ENCODE data around the gene NEK3. TPM values are rescaled to one million over a fixed set of nuclear protein-coding genes. Genes with fewer than 3 reads are reported as not detected.
A peak's percentile ranks its signal among the peaks of the same experiment; 100 is the strongest.
"Not testable (repeated sequence)": the region's sequence is repeated elsewhere in the genome, so short reads cannot be mapped to it uniquely, and the experiment has no call there.

Gene NEK3
- 8.9 and 12.0 TPM in 2 replicates for total RNA-seq (2014; rRNA removed; shearing (Covaris generic))
- 8.8 and 11.1 TPM in 2 replicates for polyA plus RNA-seq (2016; fragmentation: Nextera tagmentation; extraction: Ambion mirVana)

- Histone ChIP-seq H3K27ac (peak within 1 kb of the TSS; percentile 66), H3K4me2 (ENCODE audit: unreplicated experiment) (peak within 1 kb of the TSS; percentile 82), H3K9me2 (ENCODE audit: insufficient read depth) (no peaks in the 10 kb centered on the region), H3K36me3 (ENCODE audit: low read depth) (no peaks in the 10 kb centered on the region), H3K9me3 (ENCODE audit: low read depth) (no peaks in the 10 kb centered on the region), H3K4me1 (ENCODE audit: insufficient read depth) (peaks cover 31% of the 10 kb centered on the region), H4K20me1 (ENCODE audit: insufficient read depth) (no peaks in the 10 kb centered on the region), H2AFZ (peak within 1 kb of the TSS; percentile 95), H3K79me2 (ENCODE audit: insufficient read depth) (peaks cover 13% of the 10 kb centered on the region; the same call in 1 of the 2 replicates), H3K27me3 (replicated peaks; ENCODE audit: insufficient read depth) (no peaks in the 10 kb centered on the region), H3K9ac (peak within 1 kb of the TSS; percentile 89), H3F3A (ENCODE audit: insufficient read depth) (peaks cover 29% of the 10 kb centered on the region; the same call in 1 of the 2 replicates), H3K4me3 (peak within 1 kb of the TSS; percentile 87)
- TF ChIP-seq EZH2 (IDR thresholded peaks at IDR 0.05; ENCODE audit: insufficient read depth, poor library complexity, severe bottlenecking) (no peak), EZH2phosphoT487 (IDR thresholded peaks at IDR 0.05; ENCODE audit: insufficient read depth, low read depth) (no peak)
- peak; percentile 84 for DNase-seq
- in situ Hi-C loops (cut with MboI), result no loop called here
- 4 to 5% methylated on average over 47 to 53 of the region's 74 CpGs for WGBS, 2 experiments (ENCODE audit: low coverage in 1 of 2, low lambda C conversion rate in 2 of 2, missing lambda C conversion rate in 2 of 2)
Measured at GRCh38 chr13:52159159-52159982, at the start of gene NEK3. TSS of gene NEK3 (minus strand) at chr13:52159597. CDS start at chr13:52156191, 3,406 bp downstream.

- H3K4me2 ChIP-seq (ENCODE audit: unreplicated experiment); H3K9me2 ChIP-seq (ENCODE audit: insufficient read depth); H3K4me3 ChIP-seq; H3K79me2 ChIP-seq (ENCODE audit: insufficient read depth); H4K20me1 ChIP-seq (ENCODE audit: insufficient read depth); DNase-seq; H3K4me1 ChIP-seq (ENCODE audit: insufficient read depth); H2AFZ ChIP-seq; H3K27ac ChIP-seq; H3K9me3 ChIP-seq (ENCODE audit: low read depth); H3K27me3 ChIP-seq (replicated peaks; ENCODE audit: insufficient read depth); H3K36me3 ChIP-seq (ENCODE audit: low read depth); H3K9ac ChIP-seq; H3F3A ChIP-seq (ENCODE audit: insufficient read depth); in situ Hi-C loops (cut with MboI): not testable (repeated sequence)
- WGBS, 2 experiments (ENCODE audit: low coverage in 1 of 2, low lambda C conversion rate in 2 of 2, missing lambda C conversion rate in 2 of 2), result 77 to 79% methylated on average over 6 of the region's 6 CpGs
Measured at GRCh38 chr13:52208384-52208783, 49.0 kb upstream of the NEK3 start.

GRCh38 chr13:52207896-52208295, 48.5 kb upstream of the NEK3 start:
- H3K4me3 ChIP-seq; in situ Hi-C loops (cut with MboI); H3K9me2 ChIP-seq (ENCODE audit: insufficient read depth); H3K4me1 ChIP-seq (ENCODE audit: insufficient read depth); H3K36me3 ChIP-seq (ENCODE audit: low read depth); H3K9me3 ChIP-seq (ENCODE audit: low read depth); H3K4me2 ChIP-seq (ENCODE audit: unreplicated experiment); DNase-seq; H3K79me2 ChIP-seq (ENCODE audit: insufficient read depth); H3F3A ChIP-seq (ENCODE audit: insufficient read depth); H2AFZ ChIP-seq; H3K27ac ChIP-seq; H4K20me1 ChIP-seq (ENCODE audit: insufficient read depth); H3K9ac ChIP-seq; H3K27me3 ChIP-seq (replicated peaks; ENCODE audit: insufficient read depth): not testable (repeated sequence)
- 79 to 89% methylated on average over 3 of the region's 3 CpGs for WGBS, 2 experiments (ENCODE audit: low coverage in 1 of 2, low lambda C conversion rate in 2 of 2, missing lambda C conversion rate in 2 of 2)

GRCh38 chr13:52207337-52207736, 47.9 kb upstream of the NEK3 start:
- H3K4me3 ChIP-seq; H3K27me3 ChIP-seq (replicated peaks; ENCODE audit: insufficient read depth); H3F3A ChIP-seq (ENCODE audit: insufficient read depth); H3K36me3 ChIP-seq (ENCODE audit: low read depth); H3K4me1 ChIP-seq (ENCODE audit: insufficient read depth); H4K20me1 ChIP-seq (ENCODE audit: insufficient read depth); H2AFZ ChIP-seq; H3K27ac ChIP-seq; H3K4me2 ChIP-seq (ENCODE audit: unreplicated experiment); H3K9ac ChIP-seq; in situ Hi-C loops (cut with MboI); H3K9me3 ChIP-seq (ENCODE audit: low read depth); DNase-seq; H3K9me2 ChIP-seq (ENCODE audit: insufficient read depth); H3K79me2 ChIP-seq (ENCODE audit: insufficient read depth): not testable (repeated sequence)
- WGBS, 2 experiments (ENCODE audit: low coverage in 1 of 2, low lambda C conversion rate in 2 of 2, missing lambda C conversion rate in 2 of 2), result 66% methylated on average over 2 of the region's 2 CpGs

- in situ Hi-C loops (cut with MboI); H3K79me2 ChIP-seq (ENCODE audit: insufficient read depth); H3K9me3 ChIP-seq (ENCODE audit: low read depth); H3K4me3 ChIP-seq; H2AFZ ChIP-seq; H3K27ac ChIP-seq; H3K27me3 ChIP-seq (replicated peaks; ENCODE audit: insufficient read depth); H3K4me1 ChIP-seq (ENCODE audit: insufficient read depth); H3K9ac ChIP-seq; H3K36me3 ChIP-seq (ENCODE audit: low read depth); H3K9me2 ChIP-seq (ENCODE audit: insufficient read depth); H3F3A ChIP-seq (ENCODE audit: insufficient read depth); H3K4me2 ChIP-seq (ENCODE audit: unreplicated experiment); H4K20me1 ChIP-seq (ENCODE audit: insufficient read depth): not testable (repeated sequence)
- peak; percentile 46 for DNase-seq
- WGBS, 2 experiments (ENCODE audit: low coverage in 1 of 2, low lambda C conversion rate in 2 of 2, missing lambda C conversion rate in 2 of 2), result 73 to 74% methylated on average over 4 of the region's 4 CpGs
Measured at GRCh38 chr13:52204546-52204945, 45.1 kb upstream of the NEK3 start.

GRCh38 chr13:52203864-52204263, 44.5 kb upstream of the NEK3 start:
- H3K4me3 ChIP-seq; H3K79me2 ChIP-seq (ENCODE audit: insufficient read depth); H3K4me1 ChIP-seq (ENCODE audit: insufficient read depth); H3K27me3 ChIP-seq (replicated peaks; ENCODE audit: insufficient read depth); H3F3A ChIP-seq (ENCODE audit: insufficient read depth); H3K9me2 ChIP-seq (ENCODE audit: insufficient read depth); in situ Hi-C loops (cut with MboI); H3K9me3 ChIP-seq (ENCODE audit: low read depth); H4K20me1 ChIP-seq (ENCODE audit: insufficient read depth); H3K36me3 ChIP-seq (ENCODE audit: low read depth): not testable (repeated sequence)
- Histone ChIP-seq H3K27ac (peak overlapping the region; percentile 51), H3K4me2 (ENCODE audit: unreplicated experiment) (peak overlapping the region; percentile 32), H3K9ac (0 out of 2 replicates have a peak overlapping the region, but pooled peaks have one; percentile 20), H2AFZ (peak overlapping the region; percentile 37; the same call in 1 of the 2 replicates)
- 0% methylated on average over 1 of the region's 1 CpG for WGBS, 2 experiments (ENCODE audit: low coverage in 1 of 2, low lambda C conversion rate in 2 of 2, missing lambda C conversion rate in 2 of 2)
- DNase-seq, result peak; percentile 94

- H3K36me3 ChIP-seq (ENCODE audit: low read depth); H3K27me3 ChIP-seq (replicated peaks; ENCODE audit: insufficient read depth); H3K27ac ChIP-seq; H4K20me1 ChIP-seq (ENCODE audit: insufficient read depth); H3K9me3 ChIP-seq (ENCODE audit: low read depth); in situ Hi-C loops (cut with MboI); H3K9me2 ChIP-seq (ENCODE audit: insufficient read depth); H3K4me3 ChIP-seq; H3K4me2 ChIP-seq (ENCODE audit: unreplicated experiment); H3F3A ChIP-seq (ENCODE audit: insufficient read depth); H3K9ac ChIP-seq; DNase-seq; H2AFZ ChIP-seq; H3K79me2 ChIP-seq (ENCODE audit: insufficient read depth); H3K4me1 ChIP-seq (ENCODE audit: insufficient read depth): not testable (repeated sequence)
- 61 to 67% methylated on average over 7 of the region's 7 CpGs for WGBS, 2 experiments (ENCODE audit: low coverage in 1 of 2, low lambda C conversion rate in 2 of 2, missing lambda C conversion rate in 2 of 2)
Measured at GRCh38 chr13:52202506-52202905, 43.1 kb upstream of the NEK3 start.
